VCaP (cell line): ENCODE data around the gene CRHR1.

Source experiments
- H3K27ac ChIP-seq: fragments of 450-650 bp; 2 replicates; pipeline ENCODE4 v1.5.1; 2017
- CTCF ChIP-seq: fragments of 450-650 bp; conservative IDR thresholded peaks from 2 replicates; pipeline ENCODE4 v1.5.1; 2017; ENCODE audit warnings: mild to moderate bottlenecking, moderate library complexity

The CRHR1 gene

GRCh38 chr17:45801421-45801820 is 17.3 kb downstream of the CRHR1 start:
- no peak for TF ChIP-seq CTCF

GRCh38 chr17:45808845-45809244 is 24.7 kb downstream of the CRHR1 start:
- no peak overlapping the region for H3K27ac ChIP-seq
- TF ChIP-seq CTCF, result no peak

More at GRCh38 chr17:45801421-45801820, 17.3 kb downstream of the CRHR1 start:
- no peak overlapping the region for H3K27ac ChIP-seq

- H3K27ac ChIP-seq, result no peak overlapping the region
- no peak for TF ChIP-seq CTCF
Measured at GRCh38 chr17:45809499-45809898, 25.4 kb downstream of the CRHR1 start.

- TF ChIP-seq CTCF, result peak; percentile 69
- no peak overlapping the region for H3K27ac ChIP-seq
Measured at GRCh38 chr17:45812102-45812501, 28.0 kb downstream of the CRHR1 start.

- no peak for TF ChIP-seq CTCF
Measured at GRCh38 chr17:45813048-45813725, 29.1 kb downstream of the CRHR1 start.

GRCh38 chr17:45814622-45815606 is 30.8 kb downstream of the CRHR1 start:
- H3K27ac ChIP-seq, result no peak overlapping the region

More at GRCh38 chr17:45813048-45813725, 29.1 kb downstream of the CRHR1 start:
- no peak overlapping the region for H3K27ac ChIP-seq

More at GRCh38 chr17:45814622-45815606, 30.8 kb downstream of the CRHR1 start:
- no peak for TF ChIP-seq CTCF
